ENCODE data around the gene CHMP3.

DNA sequence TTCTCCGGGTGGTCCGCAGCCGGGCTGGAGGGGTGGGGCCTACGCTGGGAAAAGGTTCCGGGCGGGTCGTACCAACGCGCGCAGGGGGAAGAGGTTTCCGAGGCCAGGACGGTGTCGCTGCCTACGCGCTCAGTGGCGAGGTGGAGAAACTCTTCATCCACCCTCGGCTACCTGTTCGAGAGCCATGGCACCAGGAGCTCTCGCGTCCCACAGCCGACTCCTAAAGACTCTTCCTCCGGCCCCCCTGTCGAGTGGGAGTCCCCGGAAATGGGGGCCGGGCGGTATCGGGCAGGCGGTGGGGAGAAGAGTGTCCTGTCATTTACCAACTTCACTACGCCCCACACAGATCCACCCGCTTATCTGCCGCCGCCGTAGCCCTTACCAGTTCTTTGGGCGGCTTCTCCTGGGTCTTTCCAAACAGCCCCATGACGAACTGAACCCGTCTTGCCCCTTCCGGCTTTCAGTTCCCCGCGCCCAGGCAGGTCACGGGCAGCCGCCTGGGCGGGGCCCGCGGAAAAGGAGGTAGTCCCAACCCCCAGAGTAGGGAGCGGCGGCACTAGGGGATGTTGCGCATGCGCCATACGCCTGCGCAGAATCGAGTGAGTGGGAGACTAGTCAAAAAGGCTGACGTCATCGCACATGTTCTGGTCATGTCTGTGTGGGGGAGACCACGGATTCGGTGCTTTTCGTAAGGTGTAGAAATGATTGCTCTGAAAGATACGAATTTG, at the start of gene CHMP3:
- peak; percentile 73 to 92 (median 91) for TF ChIP-seq POLR2A (IDR thresholded peaks at IDR 0.05)
- TF ChIP-seq, protein P1, sequence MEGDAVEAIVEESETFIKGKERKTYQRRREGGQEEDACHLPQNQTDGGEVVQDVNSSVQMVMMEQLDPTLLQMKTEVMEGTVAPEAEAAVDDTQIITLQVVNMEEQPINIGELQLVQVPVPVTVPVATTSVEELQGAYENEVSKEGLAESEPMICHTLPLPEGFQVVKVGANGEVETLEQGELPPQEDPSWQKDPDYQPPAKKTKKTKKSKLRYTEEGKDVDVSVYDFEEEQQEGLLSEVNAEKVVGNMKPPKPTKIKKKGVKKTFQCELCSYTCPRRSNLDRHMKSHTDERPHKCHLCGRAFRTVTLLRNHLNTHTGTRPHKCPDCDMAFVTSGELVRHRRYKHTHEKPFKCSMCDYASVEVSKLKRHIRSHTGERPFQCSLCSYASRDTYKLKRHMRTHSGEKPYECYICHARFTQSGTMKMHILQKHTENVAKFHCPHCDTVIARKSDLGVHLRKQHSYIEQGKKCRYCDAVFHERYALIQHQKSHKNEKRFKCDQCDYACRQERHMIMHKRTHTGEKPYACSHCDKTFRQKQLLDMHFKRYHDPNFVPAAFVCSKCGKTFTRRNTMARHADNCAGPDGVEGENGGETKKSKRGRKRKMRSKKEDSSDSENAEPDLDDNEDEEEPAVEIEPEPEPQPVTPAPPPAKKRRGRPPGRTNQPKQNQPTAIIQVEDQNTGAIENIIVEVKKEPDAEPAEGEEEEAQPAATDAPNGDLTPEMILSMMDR (IDR thresholded peaks at IDR 0.05): peak in 1 of 7 experiments; percentile 16

All from body of pancreas (tissue), 4 donors.